Neural cell (in vitro differentiated cells): Measurements from ENCODE around the gene LCLAT1. TPM values are rescaled to one million over a fixed set of nuclear protein-coding genes. Genes with fewer than 3 reads are reported as not detected.

ENCODE experiments used
- H2AFZ ChIP-seq: fragments of 200-600, 300-800 bp; sonication (generic), shearing (Covaris generic); 2 replicates; pipeline ENCODE4 v1.6.0; 2014; ENCODE audit warnings: low read depth, mild to moderate bottlenecking, antibody characterized with exemption, low read length, moderate library complexity
- H3F3A ChIP-seq: fragments of 200-600 bp; shearing (Covaris generic); 2 replicates; pipeline ENCODE4 v1.6.1; 2016; ENCODE audit warnings: mild to moderate bottlenecking, moderate library complexity, mixed read lengths, antibody characterized with exemption, low read length; ENCODE audit not compliant: insufficient read depth, poor library complexity, severe bottlenecking
- H3K27ac ChIP-seq: fragments of 200-600, 300-800 bp; sonication (generic), shearing (Covaris generic); 2 replicates; pipeline ENCODE4 v1.5.1; 2014; ENCODE audit warnings: mild to moderate bottlenecking, low read length, moderate library complexity
- H3K27me3 ChIP-seq: fragments of 300-800, 200-600 bp; sonication (generic), shearing (Covaris generic); 2 replicates; pipeline ENCODE4 v1.6.0; 2014; ENCODE audit warnings: mild to moderate bottlenecking, low read depth, low read length, moderate library complexity; ENCODE audit not compliant: insufficient read depth
- H3K36me3 ChIP-seq: fragments of 300-800, 200-600 bp; sonication (generic), shearing (Covaris generic); 2 replicates; pipeline ENCODE4 v1.5.1; 2014; ENCODE audit warnings: mild to moderate bottlenecking, antibody characterized with exemption, low read length, moderate library complexity; ENCODE audit not compliant: insufficient read depth
- H3K4me2 ChIP-seq: fragments of 300-800, 200-600 bp; sonication (generic), shearing (Covaris generic); 2 replicates; pipeline ENCODE4 v1.6.0; 2014; ENCODE audit warnings: mild to moderate bottlenecking, low read length
- H3K4me3 ChIP-seq: fragments of 300-800, 200-600 bp; sonication (generic), shearing (Covaris generic); 2 replicates; pipeline ENCODE4 v1.5.1; 2014; ENCODE audit warnings: mild to moderate bottlenecking, low read length, moderate library complexity
- H3K79me2 ChIP-seq: fragments of 200-600 bp; shearing (Covaris generic); replicated peaks from 2 replicates; pipeline ENCODE4 v1.6.0; 2014; ENCODE audit warnings: mild to moderate bottlenecking, low read length, moderate library complexity; ENCODE audit not compliant: insufficient read depth
- H3K9ac ChIP-seq: fragments of 300-800, 200-600 bp; sonication (generic), shearing (Covaris generic); 2 replicates; pipeline ENCODE4 v1.6.1; 2016; ENCODE audit warnings: mild to moderate bottlenecking, low read length, mixed read lengths
- H3K9me2 ChIP-seq: fragments of 200-600 bp; shearing (Covaris generic); 2 replicates; pipeline ENCODE4 v1.6.1; 2016; ENCODE audit warnings: mild to moderate bottlenecking, low read length, mixed read lengths; ENCODE audit not compliant: insufficient read depth
- H3K9me3 ChIP-seq: fragments of 200-600, 300-800 bp; sonication (generic), shearing (Covaris generic); 2 replicates; pipeline ENCODE4 v1.6.1; 2016; ENCODE audit warnings: mild to moderate bottlenecking, mixed run types, low read length, moderate library complexity, mixed read lengths
- H4K20me1 ChIP-seq: fragments of 200-600 bp; shearing (Covaris generic); 2 replicates; pipeline ENCODE4 v1.6.1; 2016; ENCODE audit warnings: mild to moderate bottlenecking, mixed run types; ENCODE audit not compliant: insufficient read depth
- EP300 ChIP-seq: fragments of 450-650 bp; conservative IDR thresholded peaks from 2 replicates; pipeline ENCODE4 v1.6.1; 2014; ENCODE audit warnings: antibody characterized with exemption, mild to moderate bottlenecking, moderate library complexity; ENCODE audit not compliant: poor library complexity, severe bottlenecking
- EZH2 ChIP-seq: fragments of 200-600, 300-800 bp; shearing (Covaris generic), sonication (generic); IDR thresholded peaks from 2 replicates; pipeline ENCODE4 v1.6.1; 2014; ENCODE audit warnings: antibody characterized with exemption, low read length, borderline replicate concordance, mild to moderate bottlenecking; ENCODE audit not compliant: insufficient read depth, poor library complexity, severe bottlenecking
- MXI1 ChIP-seq: fragments of 450-650 bp; conservative IDR thresholded peaks from 2 replicates; pipeline ENCODE4 v1.6.1; 2014; ENCODE audit warnings: antibody characterized with exemption, mild to moderate bottlenecking; ENCODE audit not compliant: poor library complexity, severe bottlenecking
- POLR2AphosphoS5 ChIP-seq: IDR thresholded peaks from 2 replicates; pipeline ENCODE4 v1.6.1; 2012
- RAD21 ChIP-seq: fragments of 450-650 bp; conservative IDR thresholded peaks from 2 replicates; pipeline ENCODE4 v1.6.1; 2014; ENCODE audit warnings: antibody characterized with exemption, mild to moderate bottlenecking, moderate library complexity
- SMC3 ChIP-seq: fragments of 450-650 bp; conservative IDR thresholded peaks from 2 replicates; pipeline ENCODE4 v1.6.1; 2014; ENCODE audit warnings: antibody characterized with exemption, mild to moderate bottlenecking, moderate library complexity; ENCODE audit not compliant: poor library complexity
- TAF1 ChIP-seq: IDR thresholded peaks from 2 replicates; pipeline ENCODE4 v1.6.1; 2012; ENCODE audit warnings: low read depth
- polyA plus RNA-seq: library from polyadenylated mRNA; depleted of rRNA; stranded (reverse); fragments of >200 nt; gene quantifications from 2 replicates; pipeline ENCODE4 v1.2.3, GENCODE V29; 2014
- TF ChIP-seq, protein P1 (sequence below): IDR thresholded peaks from 2 replicates; pipeline ENCODE4 v1.6.1; 2012; ENCODE audit warnings: borderline replicate concordance
- TF ChIP-seq, protein P2 (sequence below): fragments of 450-650 bp; IDR thresholded peaks from 2 replicates; pipeline ENCODE4 v1.5.1; 2014; ENCODE audit warnings: antibody characterized with exemption, mild to moderate bottlenecking, moderate library complexity; ENCODE audit not compliant: poor library complexity, severe bottlenecking

LCLAT1 gene
- polyA plus RNA-seq, 1 donor from 2014 or later, result 5.8 TPM

DNA sequence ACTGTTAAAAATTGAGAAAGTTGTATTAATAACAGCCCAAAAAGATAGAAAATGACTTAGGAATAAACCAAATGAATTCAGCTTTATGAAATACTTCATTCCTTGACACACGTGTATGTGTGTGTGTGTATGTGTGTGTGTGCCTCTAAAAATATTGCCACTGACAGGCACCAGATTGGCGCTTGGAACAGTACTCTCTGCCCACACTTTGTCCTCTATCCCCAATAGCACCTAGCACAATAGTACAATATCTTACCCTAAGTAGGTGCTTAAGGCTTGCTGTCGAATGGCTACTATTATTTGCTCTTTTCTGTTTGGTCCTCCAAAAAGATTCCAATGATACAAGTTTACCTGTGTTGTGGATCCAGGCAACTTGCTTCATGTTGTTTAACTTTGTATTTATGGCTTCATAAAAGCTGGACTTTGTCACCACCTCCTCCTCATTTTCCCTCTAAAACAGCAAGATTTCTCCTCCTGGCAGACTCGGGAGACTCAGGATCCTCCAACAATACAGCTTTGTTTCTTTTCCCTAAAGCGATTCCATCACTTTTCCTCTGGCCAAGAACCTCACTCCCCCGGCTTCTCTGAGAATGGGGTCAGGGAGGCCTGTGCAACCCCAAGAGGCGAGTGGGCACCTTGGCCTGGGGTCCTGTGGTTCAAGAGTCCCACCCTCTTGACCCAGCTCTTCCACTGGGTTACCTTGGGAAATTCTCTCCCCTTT, 43.3 kb upstream of the LCLAT1 start:
- H3F3A ChIP-seq, result no peaks in the 10 kb centered on the region
- no peak overlapping the region for H2AFZ ChIP-seq
- H3K4me2 ChIP-seq, result no peak overlapping the region
- no peaks in the 10 kb centered on the region for H3K36me3 ChIP-seq
- no peaks in the 10 kb centered on the region for H3K9me2 ChIP-seq
- no peak overlapping the region for H3K9ac ChIP-seq
- H3K27me3 ChIP-seq, result no peaks in the 10 kb centered on the region
- no peak overlapping the region for H3K27ac ChIP-seq
- no peaks in the 10 kb centered on the region for H3K9me3 ChIP-seq
- H4K20me1 ChIP-seq, result no peaks in the 10 kb centered on the region
- H3K79me2 ChIP-seq, result no peaks in the 10 kb centered on the region
- TF ChIP-seq MXI1, result no peak
- TF ChIP-seq TAF1, result no peak
- no peak for TF ChIP-seq EZH2
- no peak for TF ChIP-seq RAD21
- TF ChIP-seq EP300, result no peak
- TF ChIP-seq, protein P1, sequence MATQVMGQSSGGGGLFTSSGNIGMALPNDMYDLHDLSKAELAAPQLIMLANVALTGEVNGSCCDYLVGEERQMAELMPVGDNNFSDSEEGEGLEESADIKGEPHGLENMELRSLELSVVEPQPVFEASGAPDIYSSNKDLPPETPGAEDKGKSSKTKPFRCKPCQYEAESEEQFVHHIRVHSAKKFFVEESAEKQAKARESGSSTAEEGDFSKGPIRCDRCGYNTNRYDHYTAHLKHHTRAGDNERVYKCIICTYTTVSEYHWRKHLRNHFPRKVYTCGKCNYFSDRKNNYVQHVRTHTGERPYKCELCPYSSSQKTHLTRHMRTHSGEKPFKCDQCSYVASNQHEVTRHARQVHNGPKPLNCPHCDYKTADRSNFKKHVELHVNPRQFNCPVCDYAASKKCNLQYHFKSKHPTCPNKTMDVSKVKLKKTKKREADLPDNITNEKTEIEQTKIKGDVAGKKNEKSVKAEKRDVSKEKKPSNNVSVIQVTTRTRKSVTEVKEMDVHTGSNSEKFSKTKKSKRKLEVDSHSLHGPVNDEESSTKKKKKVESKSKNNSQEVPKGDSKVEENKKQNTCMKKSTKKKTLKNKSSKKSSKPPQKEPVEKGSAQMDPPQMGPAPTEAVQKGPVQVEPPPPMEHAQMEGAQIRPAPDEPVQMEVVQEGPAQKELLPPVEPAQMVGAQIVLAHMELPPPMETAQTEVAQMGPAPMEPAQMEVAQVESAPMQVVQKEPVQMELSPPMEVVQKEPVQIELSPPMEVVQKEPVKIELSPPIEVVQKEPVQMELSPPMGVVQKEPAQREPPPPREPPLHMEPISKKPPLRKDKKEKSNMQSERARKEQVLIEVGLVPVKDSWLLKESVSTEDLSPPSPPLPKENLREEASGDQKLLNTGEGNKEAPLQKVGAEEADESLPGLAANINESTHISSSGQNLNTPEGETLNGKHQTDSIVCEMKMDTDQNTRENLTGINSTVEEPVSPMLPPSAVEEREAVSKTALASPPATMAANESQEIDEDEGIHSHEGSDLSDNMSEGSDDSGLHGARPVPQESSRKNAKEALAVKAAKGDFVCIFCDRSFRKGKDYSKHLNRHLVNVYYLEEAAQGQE, result no peak
- no peak for TF ChIP-seq POLR2AphosphoS5
- TF ChIP-seq, protein P2, sequence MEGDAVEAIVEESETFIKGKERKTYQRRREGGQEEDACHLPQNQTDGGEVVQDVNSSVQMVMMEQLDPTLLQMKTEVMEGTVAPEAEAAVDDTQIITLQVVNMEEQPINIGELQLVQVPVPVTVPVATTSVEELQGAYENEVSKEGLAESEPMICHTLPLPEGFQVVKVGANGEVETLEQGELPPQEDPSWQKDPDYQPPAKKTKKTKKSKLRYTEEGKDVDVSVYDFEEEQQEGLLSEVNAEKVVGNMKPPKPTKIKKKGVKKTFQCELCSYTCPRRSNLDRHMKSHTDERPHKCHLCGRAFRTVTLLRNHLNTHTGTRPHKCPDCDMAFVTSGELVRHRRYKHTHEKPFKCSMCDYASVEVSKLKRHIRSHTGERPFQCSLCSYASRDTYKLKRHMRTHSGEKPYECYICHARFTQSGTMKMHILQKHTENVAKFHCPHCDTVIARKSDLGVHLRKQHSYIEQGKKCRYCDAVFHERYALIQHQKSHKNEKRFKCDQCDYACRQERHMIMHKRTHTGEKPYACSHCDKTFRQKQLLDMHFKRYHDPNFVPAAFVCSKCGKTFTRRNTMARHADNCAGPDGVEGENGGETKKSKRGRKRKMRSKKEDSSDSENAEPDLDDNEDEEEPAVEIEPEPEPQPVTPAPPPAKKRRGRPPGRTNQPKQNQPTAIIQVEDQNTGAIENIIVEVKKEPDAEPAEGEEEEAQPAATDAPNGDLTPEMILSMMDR, result no peak
- TF ChIP-seq SMC3, result no peak
- H3K4me3 ChIP-seq, result no peak overlapping the region

DNA sequence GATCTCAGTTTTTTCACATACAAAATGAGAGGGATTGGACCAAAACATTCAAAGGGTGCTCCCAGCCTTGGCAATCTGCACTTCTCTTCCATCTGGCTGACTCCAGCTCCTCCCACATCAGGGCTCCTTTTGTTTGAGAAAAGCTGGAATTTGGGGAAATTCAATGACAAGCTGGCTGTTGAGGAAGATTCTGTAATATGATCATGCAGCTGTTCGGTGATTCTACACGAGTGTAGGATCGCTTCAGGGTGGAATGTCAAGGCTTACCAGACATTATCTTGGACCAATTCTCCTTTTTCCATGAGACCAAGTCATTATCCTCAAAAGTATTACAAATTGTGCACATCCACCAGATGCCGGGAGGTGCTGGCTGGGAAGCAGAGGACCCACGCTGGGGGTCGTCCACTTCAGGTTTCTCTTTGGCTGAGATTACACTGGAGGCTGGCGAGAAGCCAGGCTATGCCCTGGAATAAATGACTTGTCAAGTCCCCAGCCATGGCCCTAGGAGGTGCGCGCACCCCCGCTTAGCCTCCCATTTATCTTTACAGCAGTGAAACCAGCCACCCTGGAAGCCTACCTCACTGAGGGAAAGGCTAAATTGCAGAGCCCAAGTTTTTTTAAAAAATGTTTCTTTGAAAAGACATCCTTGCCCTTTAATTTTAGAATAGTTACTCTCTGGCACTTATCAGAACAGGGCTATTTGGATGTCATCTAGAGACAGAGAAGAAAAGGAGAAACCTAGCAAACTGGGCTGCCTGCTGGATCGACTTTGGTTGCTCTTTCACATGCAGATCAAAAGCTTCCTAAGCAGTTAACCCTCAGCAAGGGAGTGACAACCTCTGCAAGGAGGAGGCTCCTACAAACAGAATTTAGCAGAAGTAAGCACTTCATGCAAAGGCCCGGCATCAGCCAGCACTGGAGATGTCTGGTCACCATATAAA, 42.5 kb upstream of the LCLAT1 start:
- H3K27me3 ChIP-seq, result no peaks in the 10 kb centered on the region
- no peaks in the 10 kb centered on the region for H3K79me2 ChIP-seq
- no peak overlapping the region for H3K4me2 ChIP-seq
- no peaks in the 10 kb centered on the region for H3K9me2 ChIP-seq
- no peaks in the 10 kb centered on the region for H4K20me1 ChIP-seq
- no peaks in the 10 kb centered on the region for H3K9me3 ChIP-seq
- no peak overlapping the region for H3K4me3 ChIP-seq
- no peak overlapping the region for H2AFZ ChIP-seq
- TF ChIP-seq POLR2AphosphoS5, result no peak
- TF ChIP-seq, protein P1, result no peak
- no peak for TF ChIP-seq EZH2
- no peak for TF ChIP-seq RAD21
- TF ChIP-seq SMC3, result no peak
- TF ChIP-seq, protein P2, result no peak
- TF ChIP-seq TAF1, result no peak
- no peak for TF ChIP-seq EP300
- no peak for TF ChIP-seq MXI1
- no peak overlapping the region for H3K27ac ChIP-seq
- no peaks in the 10 kb centered on the region for H3K36me3 ChIP-seq
- H3K9ac ChIP-seq, result no peak overlapping the region
- H3F3A ChIP-seq, result no peaks in the 10 kb centered on the region
